HG03575 (cell line): ENCODE measurements around the gene LIPG.
"Not testable (repeated sequence)": the region's sequence is repeated elsewhere in the genome, so short reads cannot be mapped to it uniquely, and the experiment has no call there.

Experiments used
- ATAC-seq: cut with Tn5 transposase; IDR thresholded peaks from one replicate; pipeline ENCODE4 v1.9.1; 2021; ENCODE audit not compliant: unreplicated experiment, insufficient number of reproducible peaks, low FRiP score; ENCODE audit errors: extremely low read depth

Gene LIPG

DNA sequence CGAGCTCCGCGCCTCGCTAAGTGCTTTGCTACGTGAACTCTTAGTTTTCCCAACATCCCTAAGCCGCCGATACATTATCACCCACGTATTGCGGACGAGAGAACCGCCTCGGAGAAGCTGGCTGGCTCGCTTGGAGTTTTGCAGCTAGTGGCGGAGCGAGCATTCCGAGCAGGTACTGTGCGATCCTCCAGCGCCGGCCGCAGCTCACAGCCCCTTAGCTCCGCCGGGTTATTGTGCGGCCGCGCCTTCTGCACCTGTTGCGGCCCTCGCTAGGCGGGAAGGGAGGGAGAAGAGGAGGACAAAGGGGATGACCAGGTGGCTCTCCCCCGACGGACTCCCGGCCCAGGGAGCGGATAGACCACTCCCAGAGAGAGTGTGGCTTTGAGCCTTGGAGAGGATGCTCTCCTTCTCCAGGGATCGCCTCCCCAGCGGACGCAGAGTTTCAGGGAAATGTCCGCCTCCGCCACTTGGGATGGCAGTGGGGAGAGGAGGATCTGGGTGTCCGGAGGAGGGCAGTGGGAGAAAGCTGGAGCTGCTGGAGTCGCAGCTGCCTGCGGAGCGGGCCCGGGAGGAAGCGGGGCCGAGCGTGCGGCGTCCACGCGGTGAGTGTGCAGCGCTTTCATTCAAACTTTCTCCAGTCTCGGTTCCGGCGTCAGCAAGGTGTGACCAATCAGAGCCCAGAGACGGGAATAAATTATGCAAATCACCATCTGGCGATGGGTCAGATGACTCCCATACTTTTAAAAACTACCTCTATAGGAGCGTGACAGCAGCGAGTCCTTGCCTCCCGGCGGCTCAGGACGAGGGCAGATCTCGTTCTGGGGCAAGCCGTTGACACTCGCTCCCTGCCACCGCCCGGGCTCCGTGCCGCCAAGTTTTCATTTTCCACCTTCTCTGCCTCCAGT lies at the start of gene LIPG:
Gene LIPG, plus strand, starts transcription at position 769 of the 905 bp plus-strand sequence. CDS start 252 bp downstream, outside the sequence.
- peak; percentile 44 for ATAC-seq

DNA sequence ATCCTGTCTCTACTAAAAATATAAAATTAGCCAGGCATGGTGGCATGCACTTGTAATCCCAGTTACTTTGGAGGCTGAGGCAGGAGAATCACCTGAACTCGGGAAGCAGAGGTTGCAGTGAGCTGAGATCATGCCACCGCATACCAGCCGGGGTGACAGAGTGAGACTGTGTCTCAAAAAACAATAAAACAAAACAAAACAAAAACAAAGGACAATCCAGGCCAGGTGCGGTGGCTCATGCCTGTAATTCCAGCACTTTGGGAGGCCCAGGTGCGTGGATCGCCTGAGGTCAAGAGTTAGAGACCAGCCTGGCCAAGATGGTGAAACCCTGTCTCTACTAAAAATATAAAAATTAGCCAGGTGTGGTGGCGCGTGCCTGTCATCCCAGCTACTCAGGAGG lies 49.0 kb upstream of the LIPG start:
- not testable (repeated sequence) for ATAC-seq

DNA sequence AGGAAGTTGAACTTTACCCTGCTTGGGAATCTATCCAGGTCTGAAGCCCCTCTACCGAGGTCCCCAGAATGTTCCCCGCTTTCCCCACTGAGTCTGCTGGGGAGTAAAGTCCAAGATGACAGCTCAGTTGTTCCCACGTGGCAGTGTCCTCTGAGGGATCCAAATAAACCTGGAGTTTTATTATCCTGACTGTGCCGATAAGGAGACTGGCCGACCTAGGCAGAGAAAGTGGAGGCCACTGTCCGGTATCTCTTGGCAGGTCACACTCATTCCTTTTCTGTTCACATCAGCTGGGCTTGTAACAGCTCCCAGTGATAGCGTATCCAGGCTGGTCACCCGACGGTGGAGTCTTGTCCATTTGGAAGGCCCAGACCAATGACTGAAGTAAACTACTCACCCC lies 47.3 kb upstream of the LIPG start:
- no peak for ATAC-seq

DNA sequence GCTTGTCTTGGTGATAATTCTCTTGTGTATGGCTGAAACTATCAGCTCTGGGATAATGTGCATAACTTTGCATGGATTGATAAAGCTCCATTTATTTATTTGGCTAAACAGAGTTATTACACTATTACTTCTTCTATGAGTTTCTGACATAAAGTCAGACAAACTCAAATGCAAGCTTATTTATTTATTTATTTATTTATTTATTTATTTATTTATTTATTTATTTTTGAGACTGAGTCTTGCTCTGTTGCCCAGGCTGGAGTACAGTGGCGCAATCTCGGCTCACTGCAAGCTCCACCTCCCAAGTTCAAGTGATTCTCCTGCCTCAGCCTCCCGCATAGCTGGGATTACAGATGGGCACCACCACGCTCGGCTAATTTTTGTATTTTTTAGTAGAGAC lies 46.9 kb upstream of the LIPG start:
- ATAC-seq, result not testable (repeated sequence)

DNA sequence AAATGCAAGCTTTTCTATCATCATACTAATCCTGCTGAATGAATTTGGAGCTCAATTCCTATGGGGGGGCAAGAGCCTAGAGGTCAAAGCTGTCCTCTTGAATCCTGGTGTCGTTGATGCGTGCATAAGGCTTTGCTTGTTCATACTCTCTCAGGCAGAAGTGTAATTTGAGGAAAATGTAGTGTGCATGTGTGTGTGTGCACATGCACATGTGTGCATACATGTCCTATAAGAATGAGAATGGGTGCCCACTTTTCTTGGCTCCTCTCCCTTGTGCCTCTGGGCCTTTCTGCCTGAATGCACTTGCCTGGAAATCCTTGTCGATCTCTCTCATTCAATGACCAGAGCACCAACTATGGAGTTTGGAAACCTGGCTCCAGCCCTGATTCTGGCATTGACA lies 46.3 kb upstream of the LIPG start:
- ATAC-seq, result no peak

DNA sequence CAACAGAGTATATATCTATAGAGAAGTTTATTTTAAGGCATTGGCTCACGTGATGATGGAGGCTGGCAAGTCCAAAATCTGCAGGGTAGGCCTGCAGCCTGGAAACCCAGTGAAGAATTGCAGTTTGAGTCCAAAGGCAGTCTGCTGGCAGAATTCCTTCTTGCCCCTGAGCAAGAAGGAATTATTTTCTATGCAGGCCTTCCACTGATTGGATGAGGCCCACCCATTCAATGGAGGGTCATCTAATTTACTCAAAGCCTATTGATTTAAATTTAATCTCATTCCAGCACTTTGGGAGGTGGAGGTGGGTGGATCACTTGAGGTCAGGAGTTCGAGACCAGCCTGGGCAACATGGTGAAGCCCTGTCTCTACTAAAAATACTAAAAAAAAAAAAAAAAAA lies 44.4 kb upstream of the LIPG start:
- ATAC-seq, result no peak

DNA sequence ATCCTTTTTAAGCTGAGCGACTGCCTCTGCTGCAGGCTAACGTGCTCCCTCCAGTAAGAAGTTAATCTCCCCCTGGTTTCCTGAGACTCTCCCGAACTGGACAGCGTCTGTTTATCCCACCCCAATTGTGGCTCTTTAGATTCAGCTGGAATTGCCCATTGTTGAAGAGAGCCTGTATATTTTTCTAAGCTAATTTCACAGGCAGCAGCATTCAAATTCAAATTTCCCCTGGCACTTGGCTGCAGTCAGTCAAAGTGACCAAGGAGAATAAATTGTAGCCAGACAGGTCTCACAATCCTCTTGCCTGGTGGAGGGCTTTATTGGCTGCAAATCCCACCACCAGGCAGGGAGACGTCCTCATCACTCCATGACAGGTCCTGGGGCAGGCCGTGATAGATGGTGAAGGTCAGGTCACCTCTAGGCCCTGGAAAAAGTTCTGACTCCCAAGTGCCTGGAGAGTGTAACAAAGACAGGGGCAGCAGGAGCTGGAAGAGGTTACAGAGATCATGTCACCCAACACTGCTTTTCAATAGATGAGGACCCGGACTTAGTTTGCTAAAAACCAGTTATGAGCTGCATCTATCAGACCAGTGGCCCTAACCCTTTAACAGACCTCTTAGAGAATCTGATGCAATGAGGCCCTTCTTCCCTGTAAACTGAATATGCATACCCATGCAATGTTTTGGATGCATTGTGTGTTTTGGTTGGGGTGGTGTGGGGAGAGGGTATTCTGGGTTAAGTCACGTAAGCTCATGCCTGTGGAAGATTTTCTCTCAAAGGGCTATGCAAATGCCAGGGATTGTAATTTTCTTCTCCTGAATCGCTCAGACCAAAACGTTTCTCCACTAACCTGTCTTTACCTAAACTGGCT lies 42.5 kb upstream of the LIPG start:
- no peak for ATAC-seq

DNA sequence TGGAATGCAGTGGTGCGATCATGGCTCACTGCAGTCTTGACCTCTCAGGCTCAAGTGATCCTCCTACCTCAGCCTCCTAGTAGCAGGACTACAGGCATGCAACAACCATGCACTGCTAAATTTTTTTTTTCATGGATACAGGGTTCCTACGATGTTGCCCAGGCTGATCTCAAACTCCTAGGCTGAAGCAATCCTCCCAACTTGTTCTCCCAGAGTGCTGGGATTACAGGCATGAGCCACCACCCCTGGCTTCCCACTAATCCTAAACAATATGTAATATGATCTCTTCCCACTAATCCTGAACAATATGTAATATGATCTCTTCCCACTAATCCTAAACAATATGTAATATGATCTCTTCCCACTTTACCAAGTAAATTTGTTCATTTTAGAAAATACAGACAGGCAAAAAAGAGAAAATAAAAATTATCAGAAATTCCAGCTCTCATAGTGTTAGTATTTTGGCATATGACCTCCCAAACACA lies 41.2 kb upstream of the LIPG start:
- ATAC-seq, result no peak

DNA sequence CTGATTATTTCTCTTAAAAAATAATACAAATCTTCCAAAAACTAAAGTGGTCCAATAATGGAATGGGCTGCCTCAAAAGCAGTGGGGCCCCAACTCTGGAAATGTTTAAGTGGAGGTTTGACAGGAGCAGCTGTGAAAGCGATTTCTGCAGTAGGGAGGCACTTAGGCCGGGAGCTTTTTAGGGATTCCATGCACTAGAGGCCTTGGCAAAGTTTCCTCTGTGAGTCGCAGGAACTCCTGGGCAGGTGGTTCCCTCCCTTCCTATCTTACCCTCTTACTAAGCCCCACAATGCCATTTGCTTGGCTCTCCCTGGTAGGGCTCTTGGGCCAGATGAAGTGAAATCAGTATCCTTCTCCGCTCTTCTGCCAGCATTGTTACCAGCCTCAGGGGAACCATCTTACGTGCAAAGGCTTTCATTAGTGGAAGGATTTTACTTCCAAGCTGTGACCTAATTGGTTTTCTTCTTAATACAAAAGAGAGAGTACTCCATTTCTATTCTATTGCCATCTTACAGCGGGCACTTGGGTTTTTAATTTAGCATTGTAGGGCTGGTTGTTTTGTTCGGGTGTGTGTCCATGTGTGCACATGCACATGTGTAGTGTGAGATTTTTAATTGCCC lies 40.5 kb upstream of the LIPG start:
- ATAC-seq, result no peak

DNA sequence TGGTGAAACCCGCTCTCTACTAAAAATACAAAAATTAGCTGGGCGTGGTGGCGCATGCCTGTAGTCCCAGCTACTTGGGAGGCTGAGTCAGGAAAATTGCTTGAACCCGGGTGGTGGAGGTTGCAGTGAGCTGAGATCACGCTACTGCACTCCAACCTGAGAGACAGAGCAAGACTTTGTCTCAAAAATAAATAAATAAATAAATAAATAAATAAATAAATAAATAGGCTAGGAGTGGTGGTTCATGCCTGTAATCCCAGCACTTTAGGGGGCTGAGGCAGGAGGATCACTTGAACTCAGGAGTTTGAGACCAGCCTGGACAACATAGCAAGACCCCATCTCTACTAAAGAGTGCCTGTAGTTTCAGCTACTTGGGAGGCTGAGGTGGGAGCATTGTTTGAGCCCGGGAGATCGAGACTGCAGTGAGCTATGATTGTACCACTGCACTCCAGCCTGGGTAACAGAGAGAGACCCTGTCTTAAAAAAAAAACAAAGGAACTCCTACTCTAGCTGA lies 38.2 kb upstream of the LIPG start:
- not testable (repeated sequence) for ATAC-seq

DNA sequence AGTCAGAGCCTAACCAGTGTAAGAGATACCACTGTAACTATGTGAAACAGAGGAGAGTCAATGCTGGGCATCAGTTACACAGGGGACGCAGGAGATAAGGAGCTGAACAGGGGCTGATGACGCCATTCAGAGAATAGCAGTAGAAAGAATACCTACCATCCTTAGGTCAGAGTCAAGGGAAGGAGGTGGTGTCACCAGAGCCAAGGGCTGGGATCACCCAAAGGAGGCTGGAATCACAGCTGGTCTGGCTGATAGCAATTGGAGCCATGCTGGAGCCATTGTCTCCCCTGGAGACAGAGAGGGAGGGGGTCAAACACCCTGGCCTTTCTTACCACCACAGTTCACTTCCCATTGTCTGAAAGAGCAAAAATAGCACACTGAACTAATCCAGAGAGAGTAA lies 37.5 kb upstream of the LIPG start:
- no peak for ATAC-seq

DNA sequence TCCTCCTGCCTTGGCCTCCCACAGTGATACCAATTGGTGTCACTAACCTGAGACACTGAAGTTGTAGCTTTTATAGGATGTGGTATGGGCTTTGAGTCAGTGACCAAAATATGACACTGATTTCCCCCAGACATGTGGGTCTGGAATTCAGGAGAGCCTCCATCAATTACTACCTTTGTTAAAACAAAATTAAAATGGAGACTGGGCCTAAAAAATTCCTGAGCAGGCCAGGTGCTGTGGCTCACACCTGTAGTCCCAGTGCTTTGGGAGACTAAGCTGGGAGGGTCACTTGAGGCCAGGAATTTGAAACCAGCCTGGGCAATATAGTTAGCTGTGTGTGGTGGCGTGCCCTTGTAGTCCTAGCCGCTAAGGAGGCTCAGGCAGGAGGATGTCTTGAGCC lies 36.9 kb upstream of the LIPG start:
- ATAC-seq, result no peak

DNA sequence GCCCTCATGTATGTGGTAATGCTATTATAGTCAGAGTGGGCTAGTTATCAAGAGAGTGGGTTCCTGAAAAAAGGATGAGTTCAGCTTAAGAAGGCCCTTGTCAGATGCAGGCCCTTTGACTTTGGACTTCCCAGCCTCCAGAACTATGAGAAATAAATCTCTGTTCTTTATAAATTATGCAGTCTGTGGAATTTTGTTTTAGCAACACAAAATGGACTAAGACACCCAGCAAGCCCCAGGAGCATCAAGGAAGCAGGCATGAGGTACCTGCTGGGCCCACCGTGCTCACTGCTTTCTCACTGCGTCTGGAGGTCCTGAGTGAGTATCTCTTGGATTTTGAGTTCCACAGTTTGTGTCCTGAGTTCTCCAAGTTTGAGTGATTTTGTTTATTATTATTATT lies 35.9 kb upstream of the LIPG start:
- ATAC-seq, result no peak

DNA sequence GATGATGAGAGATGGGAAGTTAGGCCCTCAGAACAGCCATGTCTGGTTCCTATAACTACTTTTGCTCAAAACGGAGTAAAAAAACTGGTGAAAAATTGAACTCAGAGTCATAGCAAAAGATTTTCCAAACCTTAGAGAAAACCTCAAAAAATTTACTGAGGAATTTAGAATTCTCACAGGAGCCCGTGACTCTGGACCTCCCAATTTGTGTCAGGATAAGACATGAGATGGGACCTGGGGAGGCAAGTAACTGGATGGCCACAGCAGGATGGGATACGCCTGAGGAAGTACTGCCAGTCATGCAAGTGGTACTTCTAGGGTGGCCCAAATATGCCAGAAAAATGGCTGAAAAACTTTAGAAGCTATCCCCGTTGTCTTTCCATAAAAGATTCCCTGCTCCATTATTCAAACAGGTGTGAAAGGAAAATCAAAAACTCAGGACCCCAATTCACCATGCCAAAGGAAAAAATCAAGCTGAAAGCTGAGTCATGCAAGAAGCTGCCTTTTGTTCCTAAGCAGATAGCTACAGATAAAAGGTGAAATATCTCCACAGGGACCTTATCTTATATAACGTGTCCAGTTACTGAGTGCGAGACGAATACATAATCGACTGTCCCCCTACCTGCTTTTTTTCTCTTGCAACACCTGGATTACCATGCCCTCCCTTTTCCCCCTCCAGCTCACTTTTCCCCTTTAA lies 34.1 kb upstream of the LIPG start:
- no peak for ATAC-seq

DNA sequence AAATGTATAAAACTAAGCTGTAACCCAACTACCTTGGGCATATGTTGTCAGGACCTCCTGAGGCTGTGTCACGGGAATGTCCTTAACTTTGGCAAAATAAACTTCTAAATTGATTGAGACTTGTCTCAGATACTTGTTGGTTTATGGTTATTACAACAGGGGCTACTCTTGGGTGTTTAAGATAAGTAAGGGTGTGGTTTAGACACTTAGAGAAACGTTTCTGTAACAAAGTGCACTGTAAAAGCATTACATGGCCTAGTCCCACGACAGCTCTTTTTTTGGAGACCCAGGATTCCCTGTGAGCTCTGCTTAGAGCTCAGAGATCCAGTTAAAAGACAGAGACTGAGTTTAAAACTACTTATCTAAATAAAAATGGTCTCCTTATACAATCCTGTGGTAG lies 32.3 kb upstream of the LIPG start:
- ATAC-seq, result no peak

DNA sequence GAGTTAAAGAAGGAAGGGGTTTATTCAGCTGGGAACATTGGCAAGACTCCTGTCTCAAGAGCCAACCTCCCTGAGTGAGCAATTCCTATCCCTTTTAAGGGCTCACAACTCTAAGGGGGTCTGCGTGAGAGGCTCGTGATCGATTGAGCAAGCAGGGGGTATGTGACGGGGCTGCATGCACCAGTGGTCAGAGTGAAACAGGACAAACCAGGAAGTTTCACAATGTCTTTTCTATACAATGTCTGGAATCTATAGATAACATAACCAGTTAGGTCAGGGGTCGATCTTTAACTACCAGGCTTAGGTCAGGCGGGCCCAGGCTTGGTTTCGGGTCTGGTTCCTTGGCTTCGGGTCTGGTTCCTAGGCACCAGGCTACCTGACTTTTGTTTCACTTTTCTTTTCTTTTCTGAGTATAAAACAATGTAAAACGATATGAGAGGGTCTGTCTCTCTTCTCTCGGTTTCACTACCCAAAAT lies 30.1 kb upstream of the LIPG start:
- no peak for ATAC-seq

DNA sequence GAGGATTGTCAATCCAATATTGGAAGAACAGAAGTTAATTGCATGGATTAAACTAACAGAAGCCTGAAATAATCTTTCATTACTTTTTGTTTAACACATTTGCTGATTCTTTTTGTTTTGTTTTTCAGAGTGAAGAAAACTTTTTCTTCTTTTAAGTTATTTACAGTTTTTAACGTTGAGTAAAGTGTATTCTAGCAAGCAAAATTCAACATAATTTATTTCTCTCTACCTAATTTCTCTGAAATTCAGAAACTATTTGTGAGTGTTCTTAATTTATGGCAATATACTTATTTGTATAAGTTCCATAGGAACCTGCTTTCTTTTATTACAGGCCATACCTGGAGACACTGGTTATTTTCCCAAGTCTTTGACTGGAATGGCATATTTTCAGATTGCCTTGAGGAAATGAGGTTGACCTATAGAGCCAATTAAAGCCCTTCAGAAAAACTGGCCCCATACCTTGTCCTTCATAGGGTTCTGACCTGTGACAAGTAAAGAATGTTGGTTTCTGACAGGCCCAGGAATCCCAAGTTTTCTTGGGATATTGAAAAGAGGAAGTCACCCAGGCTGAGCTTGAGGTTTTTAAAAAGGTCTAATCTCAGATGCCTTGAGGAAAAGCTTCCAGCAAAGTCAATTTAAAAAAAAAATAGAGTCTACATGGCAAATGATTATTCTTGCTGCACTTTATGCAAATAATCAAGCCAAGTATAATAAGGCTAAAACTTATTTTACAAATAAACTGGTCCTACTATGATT lies 26.8 kb upstream of the LIPG start:
- ATAC-seq, result no peak
